Left kidney (tissue), 2 donors: Measurements from ENCODE around the gene CELF2. TPM values are rescaled to one million over a fixed set of nuclear protein-coding genes. Genes with fewer than 3 reads are reported as not detected.
A peak's percentile ranks its signal among the peaks of the same experiment; 100 is the strongest.

Experiments used
- DNase-seq: peaks from one replicate; pipeline ENCODE4 v3.0.0-alpha.2; 2013
- polyA plus RNA-seq: library from polyadenylated mRNA; unstranded; fragments of 120-200 nt; gene quantifications from one replicate; pipeline ENCODE4 v1.2.1, GENCODE V29; 2013; ENCODE audit not compliant: insufficient read length

The CELF2 gene
- polyA plus RNA-seq, 1 donor, result 12.5 TPM

DNA sequence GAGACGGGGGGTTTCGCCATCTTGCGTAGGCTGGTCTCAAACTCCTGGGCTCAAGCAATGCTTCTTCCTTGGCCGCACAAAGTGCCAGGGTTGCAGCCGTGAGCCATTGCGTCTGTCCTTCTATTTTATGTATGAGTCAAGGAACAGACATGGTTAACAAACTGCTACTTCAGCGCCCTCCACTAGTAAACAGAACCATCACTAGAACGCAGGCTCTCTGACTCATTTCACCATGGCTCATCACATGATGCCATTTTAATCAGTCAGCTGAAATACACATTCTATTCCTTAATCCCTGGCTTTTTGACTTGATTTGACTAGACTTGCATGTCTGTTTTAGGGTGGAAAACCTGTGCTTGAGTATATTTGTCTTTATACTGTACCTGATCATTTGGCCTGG is 41.3 kb downstream of the CELF2 start:
- no peak for DNase-seq

DNA sequence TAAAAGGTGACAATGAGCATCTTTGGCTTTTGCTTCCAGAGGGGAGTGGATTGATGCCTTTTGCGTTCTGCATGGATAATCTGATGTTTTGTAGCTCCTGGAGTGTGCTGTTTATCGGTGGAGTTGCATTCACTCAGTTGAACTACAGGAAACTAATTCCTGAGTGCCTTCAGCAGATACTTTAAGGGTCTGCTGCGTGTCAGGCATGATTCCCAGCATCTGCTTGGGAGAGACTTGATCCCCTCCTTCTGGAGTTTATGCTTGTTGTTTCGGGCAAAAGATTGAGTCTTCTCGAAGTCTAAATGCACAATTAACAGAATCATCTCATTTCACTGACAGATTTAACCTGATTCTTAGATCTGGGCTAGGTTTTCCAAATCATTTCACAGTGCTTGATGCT is 46.2 kb downstream of the CELF2 start:
- DNase-seq, result no peak

DNA sequence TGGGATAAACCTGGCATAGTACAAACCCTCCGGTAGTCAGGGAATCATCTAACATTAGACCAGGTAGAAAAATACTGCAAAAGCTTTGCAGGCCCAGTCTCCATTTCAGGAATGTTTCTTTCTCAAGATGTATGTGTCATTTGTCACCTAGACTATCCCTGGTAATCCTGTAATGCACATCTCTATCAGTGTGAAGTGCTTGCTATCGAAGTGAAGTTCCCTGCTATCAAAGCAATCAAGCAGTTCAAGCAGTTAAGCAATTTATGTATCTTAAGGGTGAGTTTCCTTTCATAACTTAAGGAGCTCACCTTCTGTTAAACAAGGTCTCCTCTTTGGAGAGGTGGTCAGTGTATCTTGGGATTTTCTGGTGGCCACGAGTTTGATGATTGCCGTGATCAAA is 47.2 kb downstream of the CELF2 start:
- no peak for DNase-seq

DNA sequence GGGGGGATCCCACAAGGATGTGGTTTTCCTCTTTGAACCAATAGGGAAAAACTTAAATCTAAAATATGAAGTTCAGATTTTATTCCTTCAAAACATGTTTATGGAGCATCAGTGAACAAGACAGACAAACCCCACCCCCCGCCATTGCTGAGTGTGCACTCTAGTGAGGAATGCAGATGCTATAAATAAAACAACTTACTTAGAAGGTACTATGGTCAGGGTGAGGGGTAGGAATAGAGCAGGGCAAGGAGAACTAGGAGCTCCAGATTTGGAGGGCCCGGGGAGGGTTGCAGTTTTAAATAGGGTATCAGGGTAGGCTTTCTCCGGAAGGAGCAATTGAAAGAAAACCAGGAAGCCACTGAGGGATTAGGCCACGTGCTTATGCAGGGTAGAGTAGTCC is 47.9 kb downstream of the CELF2 start:
- no peak for DNase-seq

- DNase-seq, result no peak
Observed at GRCh38 chr10:11066520-11066919, 48.8 kb downstream of the CELF2 start.

DNA sequence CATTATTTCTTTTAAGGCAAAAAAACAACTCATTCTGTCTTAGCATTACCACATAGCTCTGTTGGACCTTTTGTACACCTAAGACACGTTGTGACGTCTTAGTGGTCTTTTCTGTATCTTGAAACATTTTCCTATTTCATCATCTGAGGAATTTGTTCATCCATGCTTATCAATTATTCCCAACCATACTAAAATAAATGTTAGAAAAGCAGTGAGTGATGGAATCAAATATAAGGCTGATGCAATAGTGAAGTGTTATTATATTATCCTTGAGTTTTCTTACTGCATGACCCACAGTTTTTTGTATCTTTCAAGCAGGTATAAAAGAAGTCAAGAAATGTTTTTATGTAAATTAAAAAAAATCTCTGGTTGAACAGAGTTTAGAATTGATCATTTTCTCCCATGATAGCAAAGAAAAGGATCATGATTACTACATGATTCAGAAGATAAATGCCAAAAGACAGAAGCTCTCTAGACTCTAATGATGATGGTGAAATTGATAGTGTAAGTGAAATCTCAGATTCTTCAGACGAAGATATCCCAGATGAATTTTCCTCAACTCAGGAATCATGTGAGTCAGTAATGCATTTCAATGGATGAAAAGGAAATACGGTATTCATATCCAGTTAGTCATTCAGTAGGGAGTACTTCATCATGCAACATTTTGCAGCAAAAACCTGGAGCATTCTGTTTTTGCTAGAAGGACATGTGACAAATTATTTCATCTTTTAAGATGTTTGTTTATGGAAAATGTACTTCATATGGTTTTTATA is 51.4 kb downstream of the CELF2 start:
- DNase-seq, result no peak

DNA sequence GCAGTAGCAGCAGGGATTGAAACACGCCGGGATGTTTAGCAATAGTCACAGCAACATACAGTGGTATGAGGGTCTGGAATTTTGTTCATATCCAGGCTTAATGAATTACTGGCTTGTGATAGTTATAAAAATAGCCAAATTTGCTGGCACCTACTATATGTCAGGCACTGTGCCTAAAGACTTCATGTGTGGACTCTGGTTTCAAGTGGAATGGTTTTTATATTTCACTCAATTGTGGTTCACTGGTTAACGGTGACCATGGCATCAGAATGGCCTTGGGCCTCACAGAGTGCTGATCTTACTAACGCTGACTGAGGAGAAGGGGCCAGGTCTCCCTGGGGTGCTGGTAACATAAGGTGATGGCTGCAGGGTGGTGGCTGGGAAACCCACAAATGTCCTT is 55.7 kb downstream of the CELF2 start:
- no peak for DNase-seq

DNA sequence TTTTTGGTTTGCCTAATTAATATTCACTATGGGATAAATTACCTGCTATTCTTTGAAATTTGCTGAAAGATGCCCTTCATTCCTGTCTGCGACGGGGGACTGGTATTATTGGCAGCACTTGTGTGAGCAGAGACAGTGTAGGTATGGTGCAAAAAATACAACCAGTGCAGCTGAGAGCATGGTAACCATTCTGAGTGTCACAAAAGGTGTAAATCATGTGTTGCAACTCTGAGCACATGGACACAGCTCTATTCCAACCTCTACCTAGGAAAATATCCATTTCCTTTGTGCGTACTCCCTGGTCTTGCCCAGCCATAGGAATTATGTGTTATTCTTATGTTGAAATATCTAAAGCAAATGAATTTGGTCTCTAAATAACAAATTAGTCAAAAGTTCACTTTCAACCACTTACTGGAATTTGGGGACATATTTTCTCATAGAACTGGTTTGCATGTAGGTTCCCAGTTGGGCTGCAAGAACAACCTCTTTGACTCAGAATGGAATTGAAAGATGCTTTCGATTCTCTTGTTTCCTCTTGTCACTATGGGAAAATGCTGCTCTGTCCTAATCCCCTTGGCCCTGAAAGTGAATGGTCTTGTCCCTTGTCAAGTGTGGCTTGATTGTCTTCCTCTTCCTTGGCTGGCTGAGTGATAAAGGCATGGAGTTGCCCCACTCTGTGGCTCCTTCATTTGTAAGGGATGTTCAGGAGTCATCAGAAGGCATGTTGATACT is 57.0 kb downstream of the CELF2 start:
- no peak for DNase-seq

GRCh38 chr10:11076221-11076620 is 58.5 kb downstream of the CELF2 start:
- DNase-seq, result no peak

DNA sequence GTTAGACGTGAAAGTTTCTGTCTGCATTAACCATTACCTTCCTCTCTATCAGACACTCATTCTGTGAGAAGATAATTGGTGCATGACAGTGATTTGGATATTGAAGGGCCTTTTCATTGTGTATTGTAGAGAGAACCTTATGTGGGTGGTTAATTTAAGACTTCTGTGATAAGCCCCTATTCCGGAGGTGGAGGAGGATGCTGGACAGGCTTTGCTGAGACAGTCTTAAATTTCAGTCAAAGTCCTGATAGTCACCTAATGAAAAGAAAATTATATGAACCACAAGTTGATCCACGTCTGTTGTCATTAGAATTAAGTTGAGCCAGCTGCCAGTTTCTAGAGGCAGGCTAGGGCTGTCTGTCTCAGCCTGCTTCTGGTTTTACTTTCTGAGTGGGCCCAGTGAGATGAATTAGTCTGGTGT is 62.9 kb downstream of the CELF2 start:
- no peak for DNase-seq

- DNase-seq, result no peak
Observed at GRCh38 chr10:11081408-11081807, 63.7 kb downstream of the CELF2 start.

DNA sequence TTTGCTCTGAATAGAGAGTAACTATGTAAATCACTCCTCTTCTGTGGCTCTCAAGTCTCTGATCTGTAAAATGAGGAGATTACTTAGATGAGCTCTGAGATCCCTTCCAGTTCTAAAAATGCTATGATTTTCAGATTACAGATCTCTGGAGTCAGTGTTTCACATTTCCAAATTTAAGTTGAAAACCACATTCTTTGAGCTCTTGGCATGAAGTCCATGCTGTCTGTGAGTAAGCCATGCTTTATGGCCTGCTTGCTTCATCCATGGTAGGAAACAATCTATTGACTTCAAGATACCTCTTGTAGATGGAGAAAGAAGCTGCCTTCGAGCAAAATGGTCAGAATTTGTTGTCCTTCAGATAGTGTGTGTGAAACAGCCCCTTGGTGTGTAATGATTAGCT is 64.9 kb downstream of the CELF2 start:
- DNase-seq, result no peak

- DNase-seq, result no peak
Observed at GRCh38 chr10:11083051-11083450, 65.4 kb downstream of the CELF2 start.

DNA sequence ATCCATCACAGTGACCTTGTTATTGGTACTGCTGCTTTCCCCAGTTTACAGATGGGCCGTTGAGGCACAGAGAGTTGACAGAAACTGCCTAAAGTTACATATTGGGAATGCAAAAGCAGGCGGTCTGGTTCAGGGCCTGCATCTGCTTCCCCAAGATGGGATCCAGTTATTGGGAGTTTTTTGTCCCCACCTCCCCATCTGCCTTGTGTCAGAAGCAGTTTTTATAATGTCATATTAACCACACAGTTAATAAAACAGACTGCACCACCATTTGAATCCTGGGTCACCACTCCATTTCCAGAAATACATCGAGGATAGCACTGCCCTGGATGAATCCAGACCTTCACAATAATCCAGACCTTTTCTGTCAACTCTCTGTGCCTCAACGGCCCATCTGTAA is 67.9 kb downstream of the CELF2 start:
- no peak for DNase-seq

- peak; percentile 17 for DNase-seq
Observed at GRCh38 chr10:11086177-11086840, 68.6 kb downstream of the CELF2 start.

GRCh38 chr10:11087372-11087771 is 69.7 kb downstream of the CELF2 start:
- DNase-seq, result no peak

- no peak for DNase-seq
Observed at GRCh38 chr10:11088709-11089108, 71.0 kb downstream of the CELF2 start.

DNA sequence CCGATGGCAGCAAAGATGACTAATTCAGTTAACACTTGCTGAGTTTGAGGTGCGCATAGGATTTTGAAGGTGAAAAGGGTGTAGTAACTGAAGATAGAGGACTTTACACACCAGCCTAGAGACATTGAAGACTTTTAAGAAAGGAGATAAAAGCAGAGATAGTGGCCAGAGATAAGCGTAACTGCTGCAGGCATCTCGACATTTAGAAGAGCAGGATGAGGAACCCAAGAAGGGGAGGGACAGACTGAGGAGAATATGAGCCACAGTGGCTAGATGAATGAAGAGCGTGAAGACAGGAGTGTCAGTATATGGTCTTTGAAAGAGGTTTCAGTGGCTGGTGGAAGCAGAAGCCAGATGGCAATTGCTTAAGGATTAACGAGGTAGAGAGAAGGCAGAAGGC is 71.6 kb downstream of the CELF2 start:
- no peak for DNase-seq

DNA sequence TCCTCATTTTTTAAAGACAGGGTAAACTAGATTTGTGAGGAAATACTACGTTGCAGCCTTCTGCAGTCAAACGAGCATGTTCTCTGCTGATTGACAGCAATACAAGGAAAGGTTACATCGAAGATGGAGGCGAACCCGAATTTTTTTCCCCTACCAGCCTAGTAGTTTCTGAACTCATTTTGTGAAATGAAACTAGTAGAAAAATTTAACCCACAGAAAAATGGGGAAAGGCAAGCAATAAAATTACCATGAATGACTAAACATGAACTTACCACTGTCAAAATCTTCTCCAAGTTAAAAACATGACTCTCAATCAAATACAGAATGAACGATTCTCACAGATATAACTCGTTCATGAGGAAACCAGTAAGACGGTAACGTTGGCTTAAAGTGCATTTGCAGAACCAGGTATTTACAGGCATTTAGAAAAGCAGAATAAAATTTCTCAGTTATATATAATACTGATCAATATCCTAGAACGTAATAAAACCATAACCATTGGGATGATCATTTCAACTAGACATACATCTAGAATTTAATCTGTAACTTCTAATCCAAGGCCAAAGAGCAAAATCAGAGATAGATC is 73.9 kb downstream of the CELF2 start:
- no peak for DNase-seq

DNA sequence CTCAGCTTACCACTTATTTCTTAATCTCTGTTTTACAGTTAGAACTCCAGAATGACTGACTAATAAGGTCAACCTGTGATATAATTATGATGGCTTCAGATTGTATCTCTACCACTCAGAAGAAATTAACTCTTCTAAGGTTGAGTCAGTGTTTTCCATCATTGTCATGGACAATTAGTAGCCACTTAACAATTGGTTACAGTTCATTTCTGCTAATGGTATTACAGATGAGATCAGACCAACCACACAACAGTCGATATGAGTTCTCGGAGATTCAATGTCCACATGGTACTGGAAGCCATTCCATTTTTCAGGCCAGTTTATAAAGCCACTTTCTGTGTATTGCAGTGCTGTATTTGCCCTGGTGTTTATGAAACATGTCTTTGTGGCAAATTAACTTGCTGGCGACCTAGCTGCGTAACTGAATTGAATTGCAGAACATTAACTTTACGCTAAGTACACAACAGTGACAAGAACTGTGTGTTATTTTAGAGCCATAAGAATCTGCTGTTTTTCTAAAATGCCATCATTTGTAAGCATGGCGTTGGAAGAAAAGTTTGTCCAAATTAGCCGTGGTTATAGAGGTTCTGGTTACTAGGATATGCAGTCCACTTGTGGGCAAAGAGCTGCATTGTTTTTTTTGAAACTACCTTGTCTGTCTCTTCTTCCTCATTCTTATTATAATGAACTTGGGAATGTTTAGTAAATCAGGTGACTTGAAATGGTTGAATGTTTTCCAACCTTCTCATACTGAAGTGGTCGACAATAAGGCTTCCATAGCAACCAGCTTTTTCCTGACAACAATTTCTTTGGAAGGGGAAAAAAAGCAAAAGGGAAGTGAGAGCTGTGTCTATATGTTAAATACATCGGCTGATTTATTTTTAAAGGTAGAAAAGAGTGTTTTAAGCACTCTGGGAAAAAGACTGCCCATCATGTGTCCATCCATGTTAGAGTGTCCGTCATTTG is 76.4 kb downstream of the CELF2 start:
- no peak for DNase-seq

GRCh38 chr10:11095374-11095801 is 77.7 kb downstream of the CELF2 start:
- no peak for DNase-seq

GRCh38 chr10:11096422-11096821 is 78.8 kb downstream of the CELF2 start:
- DNase-seq, result no peak
